Measurements from ENCODE around the gene FYN.

The FYN gene

GRCh38 chr6:111806561-111807497 is 66.4 kb downstream of the FYN start:
- TF ChIP-seq POLR2A (IDR thresholded peaks at IDR 0.05; ENCODE audit: low read depth, low read length) = no peak
- DNase-seq (ENCODE audit: insufficient read length, low spot score) (no peak), FAIRE-seq (no peak)

DNA sequence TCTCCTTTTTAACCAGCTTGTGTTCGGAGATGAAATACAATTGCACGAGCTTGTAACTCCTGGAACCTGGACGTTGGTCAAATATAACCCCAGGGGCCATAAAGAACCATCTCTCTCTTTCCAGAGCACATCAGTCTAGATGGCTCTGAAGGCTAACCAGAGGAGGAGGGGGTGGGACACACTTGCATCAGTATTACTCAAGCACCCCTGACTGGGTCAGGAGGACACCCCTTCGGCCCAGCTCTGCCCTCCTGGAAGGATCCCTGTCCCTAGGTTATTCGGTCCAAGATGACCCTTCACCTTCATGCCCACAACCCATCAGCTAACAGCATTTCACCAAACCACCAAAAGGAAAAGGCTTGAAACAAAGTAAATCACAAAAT is 67.1 kb downstream of the FYN start:
- DNase-seq (ENCODE audit: insufficient read length, low spot score) (no peak), FAIRE-seq (no peak)
- TF ChIP-seq POLR2A (IDR thresholded peaks at IDR 0.05; ENCODE audit: low read depth, low read length) = no peak

DNA sequence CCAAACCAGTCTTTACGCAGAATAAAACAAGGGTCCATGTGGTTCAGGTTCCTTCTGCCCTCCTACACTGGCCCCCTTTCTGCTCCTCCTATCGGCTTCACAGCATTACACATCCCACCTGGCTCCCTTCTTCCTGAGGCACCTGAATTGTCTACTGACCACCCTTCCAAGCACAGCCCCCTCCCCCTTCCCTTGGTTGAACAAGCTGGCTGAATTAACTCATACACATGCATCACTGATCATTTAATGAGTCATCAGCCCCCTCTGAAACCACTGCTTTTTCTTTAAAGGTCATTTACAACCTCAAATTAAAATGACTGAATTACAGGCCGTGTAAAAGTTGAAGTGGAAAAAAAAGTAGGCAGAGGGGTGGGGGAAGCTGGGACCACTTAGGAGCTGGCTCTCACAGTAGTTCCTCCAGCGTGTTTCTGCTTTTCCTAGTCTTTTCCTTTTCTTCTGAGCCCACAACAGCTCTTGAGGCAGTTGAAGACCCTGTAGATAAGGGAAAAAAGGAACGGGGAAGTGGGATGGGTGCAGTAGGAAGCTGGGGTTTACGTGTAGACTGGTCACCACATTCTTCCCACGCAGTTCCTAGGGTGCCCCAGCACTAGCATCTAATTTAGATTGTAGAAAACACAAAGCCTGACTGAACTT is 67.6 kb downstream of the FYN start:
- no peak for DNase-seq (ENCODE audit: insufficient read length, low spot score)
- no peak for FAIRE-seq
- no peak for TF ChIP-seq POLR2A (IDR thresholded peaks at IDR 0.05; ENCODE audit: low read depth, low read length)

DNA sequence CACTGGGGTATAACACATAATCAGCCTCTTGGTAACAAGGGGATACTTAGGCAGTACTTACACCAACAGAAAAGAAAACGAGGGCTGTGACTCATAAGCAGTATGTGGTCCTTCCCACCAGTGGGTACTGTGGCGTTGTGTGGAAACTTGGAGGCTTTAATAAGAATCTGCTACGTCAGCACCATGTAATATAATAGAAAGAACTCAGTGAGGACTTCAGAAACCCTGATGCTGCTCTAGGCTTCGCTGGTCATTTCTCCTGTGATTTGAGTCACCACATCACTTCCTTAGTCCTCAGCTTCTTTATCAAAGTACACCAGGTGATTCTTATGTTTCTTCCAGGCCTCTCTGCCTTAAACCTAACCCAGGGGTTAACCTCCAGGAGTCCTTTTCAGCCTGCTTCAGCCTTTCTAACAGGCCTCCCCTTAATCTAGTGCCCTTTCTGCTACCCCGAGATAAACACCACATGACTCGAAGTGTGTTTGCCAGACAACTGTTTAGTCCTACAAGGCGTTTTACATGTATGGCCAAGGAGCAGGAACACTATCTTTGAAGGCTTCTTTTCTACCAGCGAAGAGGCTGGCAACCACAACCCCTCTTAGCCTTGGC is 68.5 kb downstream of the FYN start:
- no peak for FAIRE-seq
- DNase-seq (ENCODE audit: insufficient read length, low spot score) = no peak
- TF ChIP-seq POLR2A (IDR thresholded peaks at IDR 0.05; ENCODE audit: low read depth, low read length) = no peak

DNA sequence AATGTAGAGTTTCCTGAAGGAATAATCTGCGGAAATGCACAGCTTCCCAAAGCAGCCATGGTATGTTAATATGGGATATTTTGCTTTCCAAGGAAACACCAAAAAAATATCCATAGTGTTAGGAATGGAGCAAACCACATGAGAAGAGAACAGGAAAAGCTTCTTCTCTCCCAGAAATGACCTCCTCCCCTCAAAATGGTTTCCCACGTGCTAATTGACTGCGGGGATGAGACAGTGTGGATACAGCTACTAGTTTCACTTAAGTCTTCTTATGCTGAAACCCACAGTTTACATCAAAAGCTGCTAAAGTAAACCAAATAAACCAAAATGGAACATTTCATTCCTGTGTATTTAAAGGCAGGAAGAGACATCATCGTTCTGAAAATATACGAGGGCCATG is 69.4 kb downstream of the FYN start:
- no peak for FAIRE-seq
- no peak for DNase-seq (ENCODE audit: insufficient read length, low spot score)
- no peak for TF ChIP-seq POLR2A (IDR thresholded peaks at IDR 0.05; ENCODE audit: low read depth, low read length)

DNA sequence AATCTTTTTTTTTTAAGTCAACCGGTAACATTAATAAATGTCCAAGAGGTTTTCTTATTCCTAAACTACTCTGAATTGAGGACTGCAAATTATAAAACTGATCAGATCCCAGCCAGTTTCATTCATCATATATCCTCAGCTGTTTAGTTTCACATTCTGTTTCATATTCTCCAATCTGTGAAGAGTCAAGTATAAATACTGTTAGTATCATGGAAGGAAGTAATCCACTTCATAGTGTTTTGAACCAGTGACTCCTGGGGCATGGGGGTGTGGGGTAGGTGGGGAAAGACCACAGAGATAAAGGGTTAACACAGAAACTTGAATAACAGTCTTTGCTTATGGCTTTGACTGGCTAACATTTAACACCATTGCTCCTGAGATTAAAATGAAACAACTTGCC is 69.9 kb downstream of the FYN start:
- DNase-seq (ENCODE audit: insufficient read length, low spot score) = no peak
- TF ChIP-seq POLR2A (IDR thresholded peaks at IDR 0.05; ENCODE audit: low read depth, low read length) = no peak
- no peak for FAIRE-seq

- FAIRE-seq (no peak), DNase-seq (ENCODE audit: insufficient read length, low spot score) (no peak)
- no peak for TF ChIP-seq POLR2A (IDR thresholded peaks at IDR 0.05; ENCODE audit: low read depth, low read length)
These were observed 70.4 kb downstream of the FYN start for GRCh38 chr6:111802720-111803330.

DNA sequence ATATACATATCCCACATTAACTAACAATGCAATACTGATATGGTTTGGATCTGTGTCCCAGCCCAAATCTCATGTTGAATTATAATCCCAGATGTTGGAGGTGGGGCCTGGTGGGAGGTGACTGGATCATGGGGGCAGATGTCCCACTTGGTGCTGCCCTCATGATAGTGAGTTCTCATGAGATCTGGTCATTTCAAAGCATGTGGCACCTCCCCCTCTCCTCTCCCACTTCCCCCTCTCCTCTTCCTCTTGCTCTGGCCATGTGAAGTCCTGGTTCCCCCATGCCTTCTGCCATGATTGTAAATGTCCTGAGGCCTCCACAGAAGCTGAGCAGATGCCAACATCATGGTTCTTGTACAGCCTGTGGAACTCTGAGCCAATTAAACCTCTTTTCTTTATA is 71.2 kb downstream of the FYN start:
- no peak for TF ChIP-seq POLR2A (IDR thresholded peaks at IDR 0.05; ENCODE audit: low read depth, low read length)
- no peak for FAIRE-seq
- DNase-seq (ENCODE audit: insufficient read length, low spot score) = no peak

DNA sequence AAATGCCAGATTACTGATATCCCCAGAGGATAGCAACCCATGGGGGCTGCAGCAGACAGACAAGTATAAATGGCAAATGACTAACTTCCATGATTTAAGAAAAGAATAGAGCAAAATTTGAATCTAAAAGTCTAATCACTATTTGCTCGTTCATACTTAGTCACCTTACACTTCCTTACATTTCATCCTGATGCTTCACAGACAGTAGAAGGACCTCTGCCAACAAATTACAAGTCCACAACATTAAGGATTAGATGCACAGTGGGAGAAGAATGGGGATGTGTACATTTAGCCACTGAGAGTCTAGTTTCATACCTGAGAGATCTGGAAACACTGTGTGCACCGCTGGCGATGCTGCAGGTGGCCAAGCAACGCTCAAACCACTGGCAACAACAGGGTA is 72.4 kb downstream of the FYN start:
- FAIRE-seq = no peak
- no peak for TF ChIP-seq POLR2A (IDR thresholded peaks at IDR 0.05; ENCODE audit: low read depth, low read length)
- DNase-seq (ENCODE audit: insufficient read length, low spot score) = no peak

DNA sequence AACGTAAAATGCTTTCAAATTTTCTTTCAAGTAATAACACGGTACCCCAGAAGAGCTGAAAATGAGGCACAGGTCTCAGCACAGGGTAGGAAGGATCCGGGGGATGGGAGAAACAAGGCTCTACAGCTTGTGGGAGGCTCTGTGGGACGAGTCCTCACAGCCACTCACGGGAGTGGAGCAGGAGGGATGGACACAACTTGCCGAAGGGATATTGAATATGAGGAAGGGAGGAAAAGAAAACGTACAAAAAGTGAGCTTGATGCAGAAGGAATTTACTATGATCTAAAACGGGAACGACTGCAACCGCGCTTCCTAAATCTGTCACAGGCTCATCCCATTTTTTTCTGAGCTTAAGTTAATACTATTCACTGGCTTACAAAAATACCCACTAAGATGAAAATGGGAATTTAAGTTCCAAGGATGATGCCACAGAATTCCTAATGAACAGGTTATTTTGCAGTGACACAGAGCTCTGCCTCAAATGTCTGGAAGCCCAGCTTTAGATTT is 72.9 kb downstream of the FYN start:
- no peak for TF ChIP-seq POLR2A (IDR thresholded peaks at IDR 0.05; ENCODE audit: low read depth, low read length)
- FAIRE-seq = no peak
- DNase-seq (ENCODE audit: insufficient read length, low spot score) = no peak

DNA sequence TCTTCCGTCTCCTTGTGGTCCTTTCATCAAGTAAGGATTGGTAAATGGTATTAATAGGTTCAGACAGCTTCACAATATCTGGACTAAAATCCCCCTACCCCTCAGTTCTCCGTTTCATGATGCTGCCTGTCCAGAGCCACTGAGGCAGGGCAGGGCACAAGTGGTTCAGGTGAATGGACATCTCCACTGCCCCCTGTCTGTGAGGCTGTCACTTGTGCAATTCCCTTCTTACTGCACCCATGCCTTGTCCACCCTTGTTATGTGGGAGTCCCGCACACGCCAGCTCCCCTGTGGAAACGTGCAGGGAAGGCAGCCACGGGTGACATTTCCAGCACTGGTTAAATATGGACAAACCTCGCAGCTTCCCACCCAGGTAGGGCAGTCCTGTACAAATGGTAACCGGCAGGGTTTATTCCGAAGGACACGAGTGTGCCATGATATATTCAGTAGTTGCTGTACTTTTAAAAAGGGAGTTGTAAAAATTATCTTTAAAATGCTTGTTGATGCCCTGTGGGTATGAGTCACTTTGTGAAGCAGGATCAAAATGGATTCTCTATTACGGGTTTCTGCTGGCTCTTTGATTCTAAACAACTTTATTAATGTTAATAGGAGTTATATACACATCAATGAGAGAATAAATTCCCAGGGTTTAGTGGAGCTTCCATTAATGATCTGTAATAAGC is 73.5 kb downstream of the FYN start:
- no peak for TF ChIP-seq POLR2A (IDR thresholded peaks at IDR 0.05; ENCODE audit: low read depth, low read length)
- DNase-seq (ENCODE audit: insufficient read length, low spot score) = no peak
- no peak for FAIRE-seq

DNA sequence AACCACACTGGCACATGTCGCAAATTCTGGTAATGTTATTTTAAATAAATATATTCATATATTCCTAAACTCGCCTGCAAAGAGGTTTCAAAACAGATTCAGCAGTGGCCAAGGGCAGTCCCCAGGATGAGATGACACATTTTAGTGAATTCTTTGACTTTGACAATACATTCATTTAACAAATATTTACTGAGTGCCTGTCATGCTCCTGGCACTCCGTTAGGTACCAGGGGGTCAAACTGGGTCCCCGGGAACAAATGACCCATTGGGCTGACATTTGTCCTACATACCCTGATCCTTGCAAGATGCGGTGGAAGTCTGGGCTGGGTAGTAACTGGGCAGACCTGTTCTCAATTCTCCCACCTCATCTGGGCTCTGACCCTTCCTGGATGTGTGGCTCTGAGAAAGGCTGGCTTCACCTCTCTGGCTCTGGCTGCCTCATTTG is 74.9 kb downstream of the FYN start:
- DNase-seq (ENCODE audit: insufficient read length, low spot score) (no peak), FAIRE-seq (no peak)
- no peak for TF ChIP-seq POLR2A (IDR thresholded peaks at IDR 0.05; ENCODE audit: low read depth, low read length)

DNA sequence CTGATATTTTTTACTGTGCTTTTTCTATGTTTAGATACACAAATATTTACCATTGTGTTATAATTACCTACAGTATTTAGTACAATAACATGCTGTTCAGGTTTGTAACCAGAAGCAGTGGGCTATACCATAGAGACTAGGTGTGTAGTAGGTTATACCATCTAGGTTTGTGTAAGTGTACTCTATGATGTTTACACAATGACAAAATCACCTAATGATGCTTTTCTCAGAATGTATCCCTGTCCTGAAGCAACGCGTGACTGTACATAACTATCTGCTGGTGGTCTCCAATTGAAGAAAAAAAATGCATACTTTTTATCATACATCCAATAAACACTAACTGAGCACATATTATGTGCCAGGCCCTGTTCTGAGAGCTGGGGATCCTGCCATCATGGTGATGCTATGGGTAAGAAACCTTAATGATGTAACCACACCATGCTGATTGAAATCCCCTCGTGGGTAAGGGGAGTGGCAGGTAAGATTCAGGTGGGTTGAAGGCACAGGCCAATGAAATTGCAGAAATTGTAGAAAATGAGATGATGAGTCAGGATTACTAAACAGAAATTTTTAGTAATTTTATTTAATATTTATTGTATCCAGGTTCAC is 76.8 kb downstream of the FYN start:
- DNase-seq (ENCODE audit: insufficient read length, low spot score) (no peak), FAIRE-seq (no peak)
- TF ChIP-seq POLR2A (IDR thresholded peaks at IDR 0.05; ENCODE audit: low read depth, low read length) = no peak
